ENCODE results near the gene LMNA. TPM values are rescaled to one million over a fixed set of nuclear protein-coding genes. Genes with fewer than 3 reads are reported as not detected.
"Not testable (repeated sequence)": the region's sequence is repeated elsewhere in the genome, so short reads cannot be mapped to it uniquely, and the experiment has no call there.

The LMNA gene
- total RNA-seq, 2 experiments from 2014 or later: 6.5 to 14.3 TPM

- intact Hi-C loops (cut with micrococcal nuclease; ENCODE audit: unreplicated experiment): no loop called here
- no peaks in the 10 kb centered on the region for H3K36me3 ChIP-seq (ENCODE audit: insufficient read depth, low read length)
- no peaks in the 10 kb centered on the region for H3K9me2 ChIP-seq (ENCODE audit: insufficient read depth, low read length)
- no peak overlapping the region for H3K4me2 ChIP-seq (ENCODE audit: low read length)
- 0 out of 2 replicates have a peak, but pooled peaks cover 3% of the 10 kb centered on the region for H3K79me2 ChIP-seq (ENCODE audit: insufficient read depth, low read depth, low read length)
- no peaks in the 10 kb centered on the region for H4K20me1 ChIP-seq (ENCODE audit: insufficient read depth, low read length)
- ChIA-PET CTCF (ENCODE audit: unreplicated experiment) (no interaction called here), POLR2A (no interaction called here)
- peaks cover 12% of the 10 kb centered on the region for H3K4me1 ChIP-seq (ENCODE audit: insufficient read depth, low read length, poor library complexity, severe bottlenecking)
- no peak overlapping the region for H3K4me3 ChIP-seq (ENCODE audit: low read depth, low read length, poor library complexity, severe bottlenecking)
- H3K27ac ChIP-seq (ENCODE audit: low read depth, low read length, poor library complexity, severe bottlenecking): no peak overlapping the region
- H2AFZ ChIP-seq (ENCODE audit: low read length): no peak overlapping the region
- H3K9me3 ChIP-seq (ENCODE audit: low read length): no peaks in the 10 kb centered on the region
- no peak for TF ChIP-seq CTCF (conservative IDR thresholded peaks at IDR 0.05; ENCODE audit: low read length)
- no peak for TF ChIP-seq EZH2phosphoT487 (IDR thresholded peaks at IDR 0.05; ENCODE audit: borderline replicate concordance, low read depth, low read length)
- no TSS peak for BruUV-seq (replicated peaks)
- DNase-seq (ENCODE audit: low spot score): no peak
These were observed 44.0 kb upstream of the LMNA start for GRCh38 chr1:156070548-156070947.

- H3K27ac ChIP-seq (ENCODE audit: low read depth, low read length, poor library complexity, severe bottlenecking); H3K79me2 ChIP-seq (ENCODE audit: insufficient read depth, low read depth, low read length); H3K4me2 ChIP-seq (ENCODE audit: low read length); H3K4me3 ChIP-seq (ENCODE audit: low read depth, low read length, poor library complexity, severe bottlenecking); H3K36me3 ChIP-seq (ENCODE audit: insufficient read depth, low read length); H4K20me1 ChIP-seq (ENCODE audit: insufficient read depth, low read length); intact Hi-C loops (cut with micrococcal nuclease; ENCODE audit: unreplicated experiment); H2AFZ ChIP-seq (ENCODE audit: low read length); H3K9me3 ChIP-seq (ENCODE audit: low read length); BruUV-seq (replicated peaks); H3K9me2 ChIP-seq (ENCODE audit: insufficient read depth, low read length); POLR2A ChIA-PET; DNase-seq (ENCODE audit: low spot score): not testable (repeated sequence)
- CTCF ChIA-PET (ENCODE audit: unreplicated experiment): interaction anchor here (0.6 kb wide), 1 partner anchor 18 kb away, joined by 3 read pairs; no protein-coding TSS in a partner anchor
- H3K4me1 ChIP-seq (ENCODE audit: insufficient read depth, low read length, poor library complexity, severe bottlenecking): peaks cover 20% of the 10 kb centered on the region
These were observed 43.1 kb upstream of the LMNA start for GRCh38 chr1:156071332-156071816.

DNA sequence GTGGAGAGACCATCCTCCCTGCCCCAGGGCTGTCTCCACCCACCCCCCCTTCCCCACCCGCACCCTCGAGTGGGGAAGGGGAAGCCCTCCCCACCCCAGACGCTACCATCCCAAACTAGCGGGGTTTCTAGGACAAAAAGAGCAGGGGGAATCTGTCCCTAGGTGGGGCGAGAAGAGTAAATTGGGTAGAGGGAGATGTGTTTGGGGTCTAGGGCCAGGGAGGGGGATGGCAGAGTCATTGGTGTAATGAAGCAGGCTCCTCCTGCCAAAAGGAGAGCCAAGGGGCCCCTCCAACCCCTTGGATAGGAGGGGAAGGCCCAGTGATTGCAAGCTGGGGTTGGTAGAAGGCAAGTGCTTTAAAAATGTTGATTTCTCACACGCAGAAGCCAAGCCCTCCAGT is 42.3 kb upstream of the LMNA start:
- no peaks in the 10 kb centered on the region for H3K9me2 ChIP-seq (ENCODE audit: insufficient read depth, low read length)
- no peak overlapping the region for H3K27ac ChIP-seq (ENCODE audit: low read depth, low read length, poor library complexity, severe bottlenecking)
- no TSS peak for BruUV-seq (replicated peaks)
- no peak overlapping the region for H2AFZ ChIP-seq (ENCODE audit: low read length)
- 0 out of 2 replicates have a peak, but pooled peaks cover 3% of the 10 kb centered on the region for H3K79me2 ChIP-seq (ENCODE audit: insufficient read depth, low read depth, low read length)
- ChIA-PET CTCF (ENCODE audit: unreplicated experiment) (no interaction called here), POLR2A (no interaction called here)
- H3K4me2 ChIP-seq (ENCODE audit: low read length): no peak overlapping the region
- intact Hi-C loops (cut with micrococcal nuclease; ENCODE audit: unreplicated experiment): no loop called here
- H3K36me3 ChIP-seq (ENCODE audit: insufficient read depth, low read length): no peaks in the 10 kb centered on the region
- DNase-seq (ENCODE audit: low spot score): no peak
- no peaks in the 10 kb centered on the region for H4K20me1 ChIP-seq (ENCODE audit: insufficient read depth, low read length)
- H3K9me3 ChIP-seq (ENCODE audit: low read length): no peaks in the 10 kb centered on the region
- H3K4me3 ChIP-seq (ENCODE audit: low read depth, low read length, poor library complexity, severe bottlenecking): no peak overlapping the region
- H3K4me1 ChIP-seq (ENCODE audit: insufficient read depth, low read length, poor library complexity, severe bottlenecking): peaks cover 24% of the 10 kb centered on the region
- no peak for TF ChIP-seq EZH2phosphoT487 (IDR thresholded peaks at IDR 0.05; ENCODE audit: borderline replicate concordance, low read depth, low read length)
- TF ChIP-seq CTCF (conservative IDR thresholded peaks at IDR 0.05; ENCODE audit: low read length): no peak

All from OCI-LY7 (cell line).